WI38 (cell line): ENCODE measurements around the gene EDN1.

ENCODE experiments used
- H3K4me3 ChIP-seq: 2 replicates; pipeline ENCODE4 v1.5.1; 2011; ENCODE audit warnings: low read depth, mild to moderate bottlenecking, control low read depth, low read length
- CTCF ChIP-seq: IDR thresholded peaks from 2 replicates; pipeline ENCODE4 v1.5.1; 2012; ENCODE audit warnings: low read depth, mild to moderate bottlenecking, control low read depth, low read length

The EDN1 gene

GRCh38 chr6:12279322-12280091 is 10.7 kb upstream of the EDN1 start:
- no peak for TF ChIP-seq CTCF
- peak overlapping the region; percentile 2 for H3K4me3 ChIP-seq

GRCh38 chr6:12280458-12280857 is 9.7 kb upstream of the EDN1 start:
- no peak for TF ChIP-seq CTCF

GRCh38 chr6:12280902-12281301 is 9.3 kb upstream of the EDN1 start:
- H3K4me3 ChIP-seq: no peak overlapping the region
- TF ChIP-seq CTCF: no peak

More at GRCh38 chr6:12280458-12280857, 9.7 kb upstream of the EDN1 start:
- H3K4me3 ChIP-seq: no peak overlapping the region

GRCh38 chr6:12283904-12284303 is 6.3 kb upstream of the EDN1 start:
- no peak overlapping the region for H3K4me3 ChIP-seq
- TF ChIP-seq CTCF: no peak

- TF ChIP-seq CTCF: no peak
- H3K4me3 ChIP-seq: no peak overlapping the region
Measured at GRCh38 chr6:12286373-12287110, 3.6 kb upstream of the EDN1 start.

GRCh38 chr6:12288211-12288618 is 1.9 kb upstream of the EDN1 start:
- TF ChIP-seq CTCF: no peak
- no peak overlapping the region for H3K4me3 ChIP-seq

GRCh38 chr6:12288914-12289313 is 1.2 kb upstream of the EDN1 start:
- 0 out of 2 replicates have a peak overlapping the region, but pooled peaks have one; percentile 76 for H3K4me3 ChIP-seq

More at GRCh38 chr6:12288914-12289313, 1.2 kb upstream of the EDN1 start:
- TF ChIP-seq CTCF: no peak
